Esophagus muscularis mucosa (tissue), 4 donors: ENCODE measurements around the gene TXNDC11. TPM values are rescaled to one million over a fixed set of nuclear protein-coding genes. Genes with fewer than 3 reads are reported as not detected.

Experiments
- DNase-seq: peaks from one replicate; pipeline ENCODE4 v3.0.0-alpha.2; 2017; ENCODE audit errors: extremely low spot score
- H3K27ac ChIP-seq, 4 donors: fragments of 200-600 bp; sonication (generic); replicated peaks in 1 of 4; 1 replicate in 3 of 4; 2 replicates in 1 of 4; pipeline ENCODE4 v1.5.1; 2016 to 2019; ENCODE audit warnings: mild to moderate bottlenecking in 1 of 4
- H3K27me3 ChIP-seq, 4 donors: fragments of 200-600 bp; sonication (generic); one replicate each; pipeline versions ENCODE4 v1.5.1 to v1.6.0; 2016 to 2019
- H3K36me3 ChIP-seq, 4 donors: fragments of 200-600 bp; sonication (generic); one replicate each; pipeline ENCODE4 v1.5.1; 2016 to 2019
- H3K4me1 ChIP-seq, 4 donors: fragments of 200-600 bp; sonication (generic); one replicate each; pipeline ENCODE4 v1.5.1; 2016 to 2019
- H3K4me3 ChIP-seq, 4 donors: fragments of 200-600 bp; sonication (generic); 1 replicate in 2 of 4; 2 replicates in 2 of 4; pipeline ENCODE4 v1.5.1; 2016 to 2019; ENCODE audit warnings: mild to moderate bottlenecking in 4 of 4, moderate library complexity in 1 of 4
- H3K9me3 ChIP-seq, 4 donors: fragments of 200-600 bp; sonication (generic); 1 replicate in 3 of 4; 2 replicates in 1 of 4; pipeline ENCODE4 v1.5.1; 2016 to 2019
- EP300 ChIP-seq: sonication (generic); formaldehyde crosslinking; IDR thresholded peaks from one replicate; pipeline ENCODE4 v1.6.1; 2017; ENCODE audit warnings: antibody characterized with exemption
- POLR2A ChIP-seq: fragments of 450-650 bp; IDR thresholded peaks from one replicate; pipeline ENCODE4 v1.6.1; 2017; ENCODE audit warnings: antibody characterized with exemption, moderate library complexity, mild to moderate bottlenecking, low read depth
- POLR2AphosphoS5 ChIP-seq, 2 donors: sonication (generic); formaldehyde crosslinking; IDR thresholded peaks; one replicate each; pipeline ENCODE4 v1.6.1; 2017; ENCODE audit warnings: antibody characterized with exemption in 2 of 2
- WGBS: methylation state at CpG from one replicate; pipeline ENCODE4 v1.1.5; 2018; 5-methylcytosine and 5-hydroxymethylcytosine counted together
- intact Hi-C: fragments of 100-400 bp; cut with DNase I; formaldehyde crosslinking; loops from one replicate; pipeline ENCODE4 v1.15.1; 2023
- small RNA-seq, 3 donors: library from RNA; depleted of rRNA; stranded (forward); fragments of <200 nt; gene quantifications; one replicate each; pipeline ENCODE3, GENCODE V24; 2016
- total RNA-seq, 4 donors: library from RNA; depleted of rRNA; stranded (reverse); fragments of >200 nt; gene quantifications; one replicate each; pipeline versions ENCODE4 v1.1.0 to v1.2.1, GENCODE V29; 2016
- TF ChIP-seq, protein P1 (sequence below), 3 experiments: fragments of 200-600 bp in 2 of 3; fragments of 450-650 bp in 1 of 3; sonication (generic) in 2 of 3; IDR thresholded peaks; one replicate each; pipeline ENCODE4 v1.5.1; 2017 to 2019; ENCODE audit warnings: antibody characterized with exemption in 3 of 3, mild to moderate bottlenecking in 2 of 3, moderate library complexity in 1 of 3

The TXNDC11 gene
- total RNA-seq, 4 donors from 2014 or later, result 32.4 to 47.2 (median 38.2) TPM

DNA sequence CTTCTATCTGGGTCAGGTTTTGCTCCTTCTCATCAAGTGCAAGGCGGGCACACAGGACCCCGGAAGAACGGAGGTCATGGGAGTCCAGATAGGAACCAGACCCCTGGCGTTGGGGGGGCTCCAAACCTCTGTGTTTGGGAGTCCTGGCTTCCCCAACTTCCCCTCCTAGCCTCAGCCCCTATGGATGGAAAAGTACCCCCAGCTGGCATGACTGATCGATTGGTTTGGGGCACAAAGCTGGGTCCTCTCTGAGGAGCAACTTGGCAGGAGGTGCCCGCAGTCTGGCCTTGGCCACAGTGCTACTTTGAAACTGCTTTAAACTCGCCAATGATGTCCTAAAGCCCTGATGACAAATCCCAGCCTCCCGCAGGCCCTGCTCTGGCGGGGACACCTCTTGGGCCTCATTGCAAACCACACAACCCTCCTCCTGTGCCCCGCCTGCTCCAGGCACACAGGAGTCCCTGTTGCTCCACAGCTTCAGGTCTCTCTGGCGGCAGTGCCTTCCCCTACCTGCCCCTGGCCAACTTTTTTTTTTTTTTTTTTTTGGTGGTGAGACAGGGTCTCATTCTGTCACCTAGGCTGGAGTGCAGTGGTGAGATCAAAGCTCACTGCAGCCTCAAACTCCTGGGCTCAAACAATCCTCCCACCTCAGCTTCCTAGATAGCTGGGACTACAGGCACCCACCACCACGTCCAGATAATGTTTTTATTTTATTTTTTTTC lies 112.5 kb downstream of the TXNDC11 start:
- peak overlapping the region; percentile 53 to 70 (median 64) for H3K27ac ChIP-seq
- intact Hi-C loops, result no loop called here
- H3K4me1 ChIP-seq, result peaks cover 10 to 47% (median 40%) of the 10 kb centered on the region in 4 donors
- no peaks in the 10 kb centered on the region for H3K27me3 ChIP-seq
- 87% methylated on average over 10 of the region's 12 CpGs for WGBS
- no peaks in the 10 kb centered on the region for H3K9me3 ChIP-seq
- no peak for DNase-seq
- TF ChIP-seq EP300, result no peak
- TF ChIP-seq POLR2AphosphoS5 (IDR thresholded peaks at IDR 0.05), result no peak
- TF ChIP-seq POLR2A, result no peak
- TF ChIP-seq, protein P1, sequence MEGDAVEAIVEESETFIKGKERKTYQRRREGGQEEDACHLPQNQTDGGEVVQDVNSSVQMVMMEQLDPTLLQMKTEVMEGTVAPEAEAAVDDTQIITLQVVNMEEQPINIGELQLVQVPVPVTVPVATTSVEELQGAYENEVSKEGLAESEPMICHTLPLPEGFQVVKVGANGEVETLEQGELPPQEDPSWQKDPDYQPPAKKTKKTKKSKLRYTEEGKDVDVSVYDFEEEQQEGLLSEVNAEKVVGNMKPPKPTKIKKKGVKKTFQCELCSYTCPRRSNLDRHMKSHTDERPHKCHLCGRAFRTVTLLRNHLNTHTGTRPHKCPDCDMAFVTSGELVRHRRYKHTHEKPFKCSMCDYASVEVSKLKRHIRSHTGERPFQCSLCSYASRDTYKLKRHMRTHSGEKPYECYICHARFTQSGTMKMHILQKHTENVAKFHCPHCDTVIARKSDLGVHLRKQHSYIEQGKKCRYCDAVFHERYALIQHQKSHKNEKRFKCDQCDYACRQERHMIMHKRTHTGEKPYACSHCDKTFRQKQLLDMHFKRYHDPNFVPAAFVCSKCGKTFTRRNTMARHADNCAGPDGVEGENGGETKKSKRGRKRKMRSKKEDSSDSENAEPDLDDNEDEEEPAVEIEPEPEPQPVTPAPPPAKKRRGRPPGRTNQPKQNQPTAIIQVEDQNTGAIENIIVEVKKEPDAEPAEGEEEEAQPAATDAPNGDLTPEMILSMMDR (IDR thresholded peaks at IDR 0.05), result no peak
- no peaks in the 10 kb centered on the region for H3K36me3 ChIP-seq
- H3K4me3 ChIP-seq, result no peak overlapping the region

Small RNAs within 50 kb of the gene (small RNA-seq; reads per million reads assigned to genes)
- gene RF00017, result 0 reads per million in 3 donors

Other genes starting within 250 kb of the TXNDC11 start
- gene LITAF, start 155.9 kb downstream of the TXNDC11 start, total RNA-seq, result 10 to 100 TPM; 28.7 to 88.3 (median 36.8) TPM
- gene SNN, start 74.4 kb downstream of the TXNDC11 start, total RNA-seq, result 10 to 100 TPM; 30.7 to 66.9 (median 33.6) TPM
- 10 to 100 TPM; 51.1 to 61.0 (median 61.0) TPM for gene ZC3H7A, start 54.4 kb upstream of the TXNDC11 start, total RNA-seq
- gene RSL1D1, start 108.7 kb upstream of the TXNDC11 start, total RNA-seq, result 100 to 1,000 TPM in 2 of 4 donors, 10 to 100 TPM in 2; 73.9 to 125 (median 97.1) TPM
- 10 to 100 TPM; 55.2 to 71.7 (median 66.5) TPM for gene GSPT1, start 173.1 kb upstream of the TXNDC11 start, total RNA-seq
- 10 to 100 TPM in 2 of 4 donors, 1 to 10 TPM in 1, under 1 TPM in 1; 0.66 to 12.3 (median 8.7) TPM for gene NPIPB2, start 199.2 kb upstream of the TXNDC11 start, total RNA-seq
- not detected for gene TNFRSF17, start 222.4 kb upstream of the TXNDC11 start, total RNA-seq
- 10 to 100 TPM; 17.4 to 26.7 (median 22.3) TPM for gene SNX29, start 233.9 kb upstream of the TXNDC11 start, total RNA-seq